ENCODE measurements around the gene VTI1B.

DNA sequence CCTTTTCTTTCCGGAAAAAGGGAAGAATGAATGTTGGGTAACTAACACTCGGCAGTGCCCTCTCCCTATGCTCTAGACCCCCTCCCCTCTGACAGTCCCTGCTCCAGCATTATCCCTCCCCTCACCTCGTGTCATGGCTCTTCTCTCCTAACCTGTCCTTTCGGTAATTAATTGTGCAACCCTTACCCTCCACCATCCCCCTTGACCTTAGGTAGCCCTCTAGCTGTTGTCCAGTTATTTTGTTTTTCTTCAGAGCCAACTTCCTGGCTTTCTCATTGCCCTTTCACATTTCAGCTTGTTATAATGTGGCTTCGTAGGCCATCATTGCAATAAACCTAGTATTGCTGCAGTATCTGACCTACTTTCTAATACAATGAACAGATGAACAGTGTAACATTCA, 43.5 kb downstream of the VTI1B start:
- TF ChIP-seq, protein P1, sequence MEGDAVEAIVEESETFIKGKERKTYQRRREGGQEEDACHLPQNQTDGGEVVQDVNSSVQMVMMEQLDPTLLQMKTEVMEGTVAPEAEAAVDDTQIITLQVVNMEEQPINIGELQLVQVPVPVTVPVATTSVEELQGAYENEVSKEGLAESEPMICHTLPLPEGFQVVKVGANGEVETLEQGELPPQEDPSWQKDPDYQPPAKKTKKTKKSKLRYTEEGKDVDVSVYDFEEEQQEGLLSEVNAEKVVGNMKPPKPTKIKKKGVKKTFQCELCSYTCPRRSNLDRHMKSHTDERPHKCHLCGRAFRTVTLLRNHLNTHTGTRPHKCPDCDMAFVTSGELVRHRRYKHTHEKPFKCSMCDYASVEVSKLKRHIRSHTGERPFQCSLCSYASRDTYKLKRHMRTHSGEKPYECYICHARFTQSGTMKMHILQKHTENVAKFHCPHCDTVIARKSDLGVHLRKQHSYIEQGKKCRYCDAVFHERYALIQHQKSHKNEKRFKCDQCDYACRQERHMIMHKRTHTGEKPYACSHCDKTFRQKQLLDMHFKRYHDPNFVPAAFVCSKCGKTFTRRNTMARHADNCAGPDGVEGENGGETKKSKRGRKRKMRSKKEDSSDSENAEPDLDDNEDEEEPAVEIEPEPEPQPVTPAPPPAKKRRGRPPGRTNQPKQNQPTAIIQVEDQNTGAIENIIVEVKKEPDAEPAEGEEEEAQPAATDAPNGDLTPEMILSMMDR (IDR thresholded peaks at IDR 0.05), result no peak
- TF ChIP-seq POLR2A (IDR thresholded peaks at IDR 0.05), result no peak

Data from stomach (tissue), 4 donors.